HL-60/S4 (cell line): ENCODE data around the gene BNC2.

Experiments used
- in situ Hi-C: fragments of 300-500 bp; cut with MboI; formaldehyde crosslinking; loops from 2 replicates; pipeline ENCODE4 v1.14.3; 2022; ENCODE audit warnings: low sequenced_read_pairs

The BNC2 gene

GRCh38 chr9:16680541-16680940 is 189.9 kb downstream of the BNC2 start:
- in situ Hi-C loops = no loop called here

GRCh38 chr9:16679327-16679821 is 191.1 kb downstream of the BNC2 start:
- in situ Hi-C loops = no loop called here

- in situ Hi-C loops = no loop called here
These were observed 194.0 kb downstream of the BNC2 start for GRCh38 chr9:16676519-16676918.

GRCh38 chr9:16675131-16675530 is 195.3 kb downstream of the BNC2 start:
- in situ Hi-C loops = no loop called here

- in situ Hi-C loops = no loop called here
These were observed 197.3 kb downstream of the BNC2 start for GRCh38 chr9:16673171-16673570.

GRCh38 chr9:16672501-16672900 is 198.0 kb downstream of the BNC2 start:
- in situ Hi-C loops = no loop called here

- in situ Hi-C loops = no loop called here
These were observed 198.8 kb downstream of the BNC2 start for GRCh38 chr9:16671591-16672137.

- in situ Hi-C loops = no loop called here
These were observed 199.7 kb downstream of the BNC2 start for GRCh38 chr9:16670791-16671190.

GRCh38 chr9:16668734-16669295 is 201.7 kb downstream of the BNC2 start:
- in situ Hi-C loops = no loop called here

- in situ Hi-C loops = no loop called here
These were observed 206.3 kb downstream of the BNC2 start for GRCh38 chr9:16664211-16664610.

GRCh38 chr9:16661816-16662215 is 208.7 kb downstream of the BNC2 start:
- in situ Hi-C loops = no loop called here

GRCh38 chr9:16659096-16659495 is 211.4 kb downstream of the BNC2 start:
- in situ Hi-C loops = no loop called here

- in situ Hi-C loops = no loop called here
These were observed 213.9 kb downstream of the BNC2 start for GRCh38 chr9:16656432-16657169.

GRCh38 chr9:16654596-16655126 is 215.8 kb downstream of the BNC2 start:
- in situ Hi-C loops = no loop called here

- in situ Hi-C loops = no loop called here
These were observed 216.7 kb downstream of the BNC2 start for GRCh38 chr9:16653491-16654399.

- in situ Hi-C loops = no loop called here
These were observed 217.9 kb downstream of the BNC2 start for GRCh38 chr9:16652582-16652981.

- in situ Hi-C loops = no loop called here
These were observed 219.0 kb downstream of the BNC2 start for GRCh38 chr9:16651446-16651964.

GRCh38 chr9:16645970-16646369 is 224.5 kb downstream of the BNC2 start:
- in situ Hi-C loops = no loop called here

GRCh38 chr9:16642421-16643109 is 227.9 kb downstream of the BNC2 start:
- in situ Hi-C loops = no loop called here

GRCh38 chr9:16640649-16641048 is 229.8 kb downstream of the BNC2 start:
- in situ Hi-C loops = no loop called here
